ENCODE data around the gene CNTNAP1. TPM values are rescaled to one million over a fixed set of nuclear protein-coding genes. Genes with fewer than 3 reads are reported as not detected.

Gene CNTNAP1
- total RNA-seq, 1 donor from 2014 or later: 2.4 TPM

- Mint-ChIP-seq H3K27me3 (ENCODE audit: low read depth) (peaks cover 26% of the 10 kb centered on the region), H3K4me3 (ENCODE audit: low read depth) (peak overlapping the region; percentile 94), H3K9me3 (peaks cover 4% of the 10 kb centered on the region), H3K36me3 (ENCODE audit: low read depth) (no peaks in the 10 kb centered on the region), H3K27ac (peak overlapping the region; percentile 96), H3K4me1 (ENCODE audit: low read depth) (peaks cover 18% of the 10 kb centered on the region)
- DNase-seq (ENCODE audit: low spot score): no peak
- intact Hi-C loops (cut with micrococcal nuclease): no loop called here
These were observed 61.4 kb downstream of the CNTNAP1 start for GRCh38 chr17:42743595-42744282.

- Mint-ChIP-seq H3K9me3 (peaks cover 4% of the 10 kb centered on the region), H3K4me3 (ENCODE audit: low read depth) (peak overlapping the region; percentile 94), H3K36me3 (ENCODE audit: low read depth) (no peaks in the 10 kb centered on the region), H3K4me1 (ENCODE audit: low read depth) (peaks cover 18% of the 10 kb centered on the region), H3K27ac (peak overlapping the region; percentile 96), H3K27me3 (ENCODE audit: low read depth) (peaks cover 30% of the 10 kb centered on the region)
- DNase-seq (ENCODE audit: low spot score): no peak
- intact Hi-C loops (cut with micrococcal nuclease): no loop called here
These were observed 62.0 kb downstream of the CNTNAP1 start for GRCh38 chr17:42744283-42744805.

GRCh38 chr17:42744806-42745617 is 62.7 kb downstream of the CNTNAP1 start, which contains the start of gene EZH1:
Gene EZH1 (minus strand): TSS chr17:42745040. CDS start chr17:42728941, 16,099 bp downstream.
- H3K9me3 Mint-ChIP-seq: peaks cover 4% of the 10 kb centered on the region
- intact Hi-C loops (cut with micrococcal nuclease): no loop called here

GRCh38 chr17:42748202-42748907 is 66.0 kb downstream of the CNTNAP1 start:
- no peak overlapping the region for H3K4me3 Mint-ChIP-seq (ENCODE audit: low read depth)
- no peak for DNase-seq (ENCODE audit: low spot score)
- peaks cover 13% of the 10 kb centered on the region for H3K4me1 Mint-ChIP-seq (ENCODE audit: low read depth)
- H3K9me3 Mint-ChIP-seq: peaks cover 4% of the 10 kb centered on the region
- no peaks in the 10 kb centered on the region for H3K36me3 Mint-ChIP-seq (ENCODE audit: low read depth)
- peaks cover 53% of the 10 kb centered on the region for H3K27me3 Mint-ChIP-seq (ENCODE audit: low read depth)
- no peak overlapping the region for H3K27ac Mint-ChIP-seq
- intact Hi-C loops (cut with micrococcal nuclease): no loop called here

More at GRCh38 chr17:42744806-42745617, 62.7 kb downstream of the CNTNAP1 start, which contains the start of gene EZH1:
- Mint-ChIP-seq H3K4me3 (ENCODE audit: low read depth) (peak within 1 kb of the TSS; percentile 94), H3K36me3 (ENCODE audit: low read depth) (no peaks in the 10 kb centered on the region), H3K4me1 (ENCODE audit: low read depth) (peaks cover 18% of the 10 kb centered on the region), H3K27ac (peak within 1 kb of the TSS; percentile 96), H3K27me3 (ENCODE audit: low read depth) (peaks cover 31% of the 10 kb centered on the region)
- peak; percentile 91 for DNase-seq (ENCODE audit: low spot score)

- intact Hi-C loops (cut with micrococcal nuclease): no loop called here
- Mint-ChIP-seq H3K9me3 (peaks cover 4% of the 10 kb centered on the region), H3K27me3 (ENCODE audit: low read depth) (peaks cover 57% of the 10 kb centered on the region), H3K4me1 (ENCODE audit: low read depth) (peaks cover 6% of the 10 kb centered on the region), H3K36me3 (ENCODE audit: low read depth) (no peaks in the 10 kb centered on the region), H3K27ac (no peak overlapping the region), H3K4me3 (ENCODE audit: low read depth) (no peak overlapping the region)
- DNase-seq (ENCODE audit: low spot score): no peak
These were observed 66.8 kb downstream of the CNTNAP1 start for GRCh38 chr17:42748908-42749798.

Other genes starting within 250 kb of the CNTNAP1 start
- 16.0 and 17.5 TPM in 2 replicates for gene ATP6V0A1, start 223.7 kb upstream of the CNTNAP1 start, total RNA-seq
- 17.4 and 19.9 TPM in 2 replicates for gene NAGLU, start 146.3 kb upstream of the CNTNAP1 start, total RNA-seq
- 0.91 and 1.4 TPM in 2 replicates for gene HSD17B1, start 129.6 kb upstream of the CNTNAP1 start, total RNA-seq
- gene COASY, start 120.4 kb upstream of the CNTNAP1 start, total RNA-seq: 90.6 and 91.6 TPM in 2 replicates
- 54.8 and 60.0 TPM in 2 replicates for gene MLX, start 115.4 kb upstream of the CNTNAP1 start, total RNA-seq
- gene PSMC3IP, start 104.8 kb upstream of the CNTNAP1 start, total RNA-seq: 23.3 and 26.6 TPM in 2 replicates
- 37.7 and 39.0 TPM in 2 replicates for gene RETREG3, start 73.2 kb upstream of the CNTNAP1 start, total RNA-seq
- gene TUBG1, start 72.8 kb upstream of the CNTNAP1 start, total RNA-seq: 85.5 and 94.9 TPM in 2 replicates
- gene TUBG2, start 23.2 kb upstream of the CNTNAP1 start, total RNA-seq: 12.2 and 12.6 TPM in 2 replicates
- 0.57 and 1.0 TPM in 2 replicates for gene PLEKHH3, start 5.5 kb upstream of the CNTNAP1 start, total RNA-seq
- 0.16 and 0.23 TPM in 2 replicates for gene CCR10, start 688 bp upstream of the CNTNAP1 start, total RNA-seq
- gene EZH1, start 62.5 kb downstream of the CNTNAP1 start, total RNA-seq: 36.1 and 37.1 TPM in 2 replicates
- not detected in 2 replicates for gene RAMP2, start 78.7 kb downstream of the CNTNAP1 start, total RNA-seq
- gene VPS25, start 90.9 kb downstream of the CNTNAP1 start, total RNA-seq: 88.8 and 90.4 TPM in 2 replicates
- 0.16 and 0.28 TPM in 2 replicates for gene WNK4, start 98.1 kb downstream of the CNTNAP1 start, total RNA-seq
- 51.2 and 51.7 TPM in 2 replicates for gene COA3, start 116.2 kb downstream of the CNTNAP1 start, total RNA-seq
- gene CNTD1, start 116.3 kb downstream of the CNTNAP1 start, total RNA-seq: 0.09 TPM in 1 of 2 replicates, not detected in the other
- 97.2 and 104 TPM in 2 replicates for gene BECN1, start 141.8 kb downstream of the CNTNAP1 start, total RNA-seq
- 172 TPM in 2 replicates for gene PSME3, start 150.9 kb downstream of the CNTNAP1 start, total RNA-seq
- gene AOC2, start 162.0 kb downstream of the CNTNAP1 start, total RNA-seq: 3.2 TPM in 2 replicates
- gene AOC3, start 168.7 kb downstream of the CNTNAP1 start, total RNA-seq: 1.6 and 2.4 TPM in 2 replicates
- not detected in 2 replicates for gene G6PC1, start 218.3 kb downstream of the CNTNAP1 start, total RNA-seq

Data from activated T-helper 2 cell treated with anti-CD3 and anti-CD28 coated beads, Interferon-gamma antibody, Interleukin-2, Interleukin-4, amounts not matched to agents 10 μg/mL and 5 μg/mL and 100 μg/mL, durations not matched to agents 14 hours and 24 hours and 36 hours (primary cell).